ENCODE measurements around the gene SZT2.

SZT2 gene

GRCh38 chr1:43352351-43352705 lies 37.4 kb upstream of the SZT2 start:
- no peak overlapping the region for H3K27ac ChIP-seq
- no peak for TF ChIP-seq CTCF (IDR thresholded peaks at IDR 0.05; ENCODE audit: low read depth, low read length, missing control alignments)
- H3K36me3 ChIP-seq (replicated peaks), result no peaks in the 10 kb centered on the region
- in situ Hi-C loops (cut with HindIII; ENCODE audit: low pct_ligation_motif_present, low sequenced_read_pairs), result no loop called here
- no peaks in the 10 kb centered on the region for H3K27me3 ChIP-seq (replicated peaks)
- DNase-seq, result no peak
- H3K4me3 ChIP-seq (ENCODE audit: low read depth, low read length), result no peak overlapping the region

- Histone ChIP-seq H3K27me3 (replicated peaks) (no peaks in the 10 kb centered on the region), H3K4me3 (ENCODE audit: low read depth, low read length) (no peak overlapping the region), H3K36me3 (replicated peaks) (no peaks in the 10 kb centered on the region), H3K27ac (no peak overlapping the region)
- DNase-seq, result no peak
- in situ Hi-C loops (cut with HindIII; ENCODE audit: low pct_ligation_motif_present, low sequenced_read_pairs), result no loop called here
- TF ChIP-seq CTCF (IDR thresholded peaks at IDR 0.05; ENCODE audit: low read depth, low read length, missing control alignments), result no peak
Measured at GRCh38 chr1:43352881-43353280, 36.8 kb upstream of the SZT2 start.

GRCh38 chr1:43354471-43354870 lies 35.2 kb upstream of the SZT2 start:
- no peak for DNase-seq
- H3K4me3 ChIP-seq (ENCODE audit: low read depth, low read length), result no peak overlapping the region
- no peak overlapping the region for H3K27ac ChIP-seq
- in situ Hi-C loops (cut with HindIII; ENCODE audit: low pct_ligation_motif_present, low sequenced_read_pairs), result no loop called here
- TF ChIP-seq CTCF (IDR thresholded peaks at IDR 0.05; ENCODE audit: low read depth, low read length, missing control alignments), result no peak
- no peaks in the 10 kb centered on the region for H3K36me3 ChIP-seq (replicated peaks)
- H3K27me3 ChIP-seq (replicated peaks), result no peaks in the 10 kb centered on the region

GRCh38 chr1:43354936-43355335 lies 34.8 kb upstream of the SZT2 start:
- no peak for TF ChIP-seq CTCF (IDR thresholded peaks at IDR 0.05; ENCODE audit: low read depth, low read length, missing control alignments)
- DNase-seq, result no peak
- H3K36me3 ChIP-seq (replicated peaks), result no peaks in the 10 kb centered on the region
- in situ Hi-C loops (cut with HindIII; ENCODE audit: low pct_ligation_motif_present, low sequenced_read_pairs), result no loop called here
- H3K27me3 ChIP-seq (replicated peaks), result no peaks in the 10 kb centered on the region
- no peak overlapping the region for H3K4me3 ChIP-seq (ENCODE audit: low read depth, low read length)
- no peak overlapping the region for H3K27ac ChIP-seq

- in situ Hi-C loops (cut with HindIII; ENCODE audit: low pct_ligation_motif_present, low sequenced_read_pairs), result no loop called here
- no peak for TF ChIP-seq CTCF (IDR thresholded peaks at IDR 0.05; ENCODE audit: low read depth, low read length, missing control alignments)
Measured at GRCh38 chr1:43357251-43357650, 32.4 kb upstream of the SZT2 start.

GRCh38 chr1:43358121-43358745 lies 31.5 kb upstream of the SZT2 start:
- Histone ChIP-seq H3K27ac (peak overlapping the region; percentile 57), H3K36me3 (replicated peaks) (peaks cover 17% of the 10 kb centered on the region), H3K27me3 (replicated peaks) (no peaks in the 10 kb centered on the region), H3K4me3 (ENCODE audit: low read depth, low read length) (peak overlapping the region; percentile 80)
- TF ChIP-seq CTCF (IDR thresholded peaks at IDR 0.05; ENCODE audit: low read depth, low read length, missing control alignments), result peak; percentile 58
- DNase-seq, result no peak
- in situ Hi-C loops (cut with HindIII; ENCODE audit: low pct_ligation_motif_present, low sequenced_read_pairs), result no loop called here

More at GRCh38 chr1:43357251-43357650, 32.4 kb upstream of the SZT2 start:
- DNase-seq, result no peak
- H3K27ac ChIP-seq, result no peak overlapping the region
- no peaks in the 10 kb centered on the region for H3K27me3 ChIP-seq (replicated peaks)
- no peak overlapping the region for H3K4me3 ChIP-seq (ENCODE audit: low read depth, low read length)
- peaks cover 12% of the 10 kb centered on the region for H3K36me3 ChIP-seq (replicated peaks)
